HFFc6 (cell line): Measurements from ENCODE around the gene LMX1B. TPM values are rescaled to one million over a fixed set of nuclear protein-coding genes. Genes with fewer than 3 reads are reported as not detected.

Experiments used
- DNase-seq: peaks from one replicate; pipeline ENCODE4 v3.0.0-alpha.2; 2018
- H3K27ac Mint-ChIP-seq: 2 replicates; pipeline ENCODE4 v1.8.0; 2020; ENCODE audit warnings: mild to moderate bottlenecking, mixed read lengths
- H3K27me3 Mint-ChIP-seq: 2 replicates; pipeline ENCODE4 v1.8.0; 2021; ENCODE audit warnings: mild to moderate bottlenecking, moderate library complexity, mixed read lengths; ENCODE audit not compliant: insufficient read depth
- H3K36me3 Mint-ChIP-seq: 2 replicates; pipeline ENCODE4 v1.8.0; 2021; ENCODE audit warnings: low read depth, mixed read lengths
- H3K4me1 Mint-ChIP-seq: 2 replicates; pipeline ENCODE4 v1.8.0; 2020; ENCODE audit warnings: low read depth, mixed read lengths
- H3K4me3 Mint-ChIP-seq: 2 replicates; pipeline ENCODE4 v1.8.0; 2020; ENCODE audit warnings: mild to moderate bottlenecking, moderate library complexity, mixed read lengths
- H3K9me3 Mint-ChIP-seq: 2 replicates; pipeline ENCODE4 v1.8.0; 2020; ENCODE audit warnings: mild to moderate bottlenecking, mixed read lengths
- total RNA-seq, 6 experiments: library from RNA; stranded (reverse); fragmentation: NEBNext Ultra II Directional; extraction: Animal tissue kit (Norgen Biotek cat#: 25700); gene quantifications; 2 replicates in 1 of 6; 3 replicates in 5 of 6; pipeline ENCODE4 v1.2.3, GENCODE V29; 2021
- TF ChIP-seq, protein P1 (sequence below): fragments of 200-600 bp; sonication (generic); IDR thresholded peaks from 2 replicates; pipeline ENCODE4 v1.5.0; 2021; ENCODE audit warnings: antibody characterized with exemption, mild to moderate bottlenecking

Gene LMX1B
- total RNA-seq, 6 experiments from 2014 or later, result not detected

DNA sequence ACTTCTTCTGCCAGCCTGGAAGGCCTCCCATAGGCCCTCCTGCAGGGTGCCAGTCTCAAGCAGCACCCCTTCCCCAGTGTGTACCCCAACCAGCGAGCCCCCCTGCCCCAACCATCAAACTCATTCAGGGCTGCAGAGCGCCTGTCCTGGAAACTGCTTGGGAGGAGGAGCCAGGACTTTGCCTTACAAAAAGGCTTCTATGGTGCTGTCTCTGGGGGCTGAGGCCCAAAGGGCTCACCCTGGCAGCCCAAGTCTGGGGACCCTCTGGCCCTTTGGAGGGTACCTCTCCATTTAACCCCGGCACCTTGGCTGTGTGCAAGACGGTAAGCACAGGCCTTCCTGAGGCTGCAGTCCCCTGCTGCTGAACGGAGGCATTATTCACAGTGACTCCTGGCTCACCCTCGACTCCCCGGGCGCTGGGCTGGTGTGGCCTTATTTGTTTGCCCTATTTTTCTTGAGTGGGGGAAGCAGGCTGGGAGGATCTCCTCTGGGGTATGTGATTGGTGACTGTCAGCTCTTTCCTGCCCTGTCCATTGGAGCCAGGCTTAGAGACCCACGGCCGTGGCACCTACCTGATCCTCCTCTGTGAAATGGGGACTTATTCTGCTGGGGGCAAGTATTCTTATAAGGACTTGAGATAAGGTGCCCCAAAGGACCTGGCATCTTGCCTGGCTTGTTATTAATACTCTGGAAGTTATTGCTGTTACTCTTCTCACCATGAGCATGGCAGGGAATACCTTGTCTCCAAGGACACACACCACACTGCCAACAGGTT, 5.8 kb downstream of the LMX1B start:
- Mint-ChIP-seq H3K4me3 (no peak overlapping the region), H3K27ac (no peak overlapping the region), H3K27me3 (peaks cover 78% of the 10 kb centered on the region), H3K36me3 (no peaks in the 10 kb centered on the region), H3K4me1 (peaks cover 5% of the 10 kb centered on the region), H3K9me3 (no peaks in the 10 kb centered on the region)
- TF ChIP-seq, protein P1, sequence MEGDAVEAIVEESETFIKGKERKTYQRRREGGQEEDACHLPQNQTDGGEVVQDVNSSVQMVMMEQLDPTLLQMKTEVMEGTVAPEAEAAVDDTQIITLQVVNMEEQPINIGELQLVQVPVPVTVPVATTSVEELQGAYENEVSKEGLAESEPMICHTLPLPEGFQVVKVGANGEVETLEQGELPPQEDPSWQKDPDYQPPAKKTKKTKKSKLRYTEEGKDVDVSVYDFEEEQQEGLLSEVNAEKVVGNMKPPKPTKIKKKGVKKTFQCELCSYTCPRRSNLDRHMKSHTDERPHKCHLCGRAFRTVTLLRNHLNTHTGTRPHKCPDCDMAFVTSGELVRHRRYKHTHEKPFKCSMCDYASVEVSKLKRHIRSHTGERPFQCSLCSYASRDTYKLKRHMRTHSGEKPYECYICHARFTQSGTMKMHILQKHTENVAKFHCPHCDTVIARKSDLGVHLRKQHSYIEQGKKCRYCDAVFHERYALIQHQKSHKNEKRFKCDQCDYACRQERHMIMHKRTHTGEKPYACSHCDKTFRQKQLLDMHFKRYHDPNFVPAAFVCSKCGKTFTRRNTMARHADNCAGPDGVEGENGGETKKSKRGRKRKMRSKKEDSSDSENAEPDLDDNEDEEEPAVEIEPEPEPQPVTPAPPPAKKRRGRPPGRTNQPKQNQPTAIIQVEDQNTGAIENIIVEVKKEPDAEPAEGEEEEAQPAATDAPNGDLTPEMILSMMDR, result no peak
- DNase-seq, result no peak

DNA sequence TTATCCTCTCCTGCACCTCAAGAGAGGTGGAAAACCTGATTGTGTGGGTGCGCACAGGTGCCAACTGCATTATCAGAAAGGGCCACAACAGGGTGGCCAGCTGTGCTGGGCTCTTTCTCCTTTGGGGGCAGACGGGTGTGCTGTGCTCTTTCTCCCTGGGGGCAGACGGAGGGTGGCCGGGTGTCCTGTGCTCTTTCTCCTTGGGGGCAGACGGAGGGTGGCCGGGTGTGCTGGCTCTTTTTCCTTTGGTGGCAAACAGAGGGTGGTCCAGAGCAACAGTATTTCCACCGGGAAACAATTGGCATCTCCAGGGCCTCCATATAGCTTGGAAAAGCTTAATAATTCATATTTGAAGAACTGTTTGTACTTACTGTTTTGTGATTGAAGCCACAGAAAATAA, 6.8 kb downstream of the LMX1B start:
- no peak overlapping the region for H3K27ac Mint-ChIP-seq
- no peak for DNase-seq
- peaks cover 5% of the 10 kb centered on the region for H3K4me1 Mint-ChIP-seq
- no peak overlapping the region for H3K4me3 Mint-ChIP-seq
- no peaks in the 10 kb centered on the region for H3K36me3 Mint-ChIP-seq
- TF ChIP-seq, protein P1, result no peak
- H3K9me3 Mint-ChIP-seq, result no peaks in the 10 kb centered on the region
- peaks cover 79% of the 10 kb centered on the region for H3K27me3 Mint-ChIP-seq

DNA sequence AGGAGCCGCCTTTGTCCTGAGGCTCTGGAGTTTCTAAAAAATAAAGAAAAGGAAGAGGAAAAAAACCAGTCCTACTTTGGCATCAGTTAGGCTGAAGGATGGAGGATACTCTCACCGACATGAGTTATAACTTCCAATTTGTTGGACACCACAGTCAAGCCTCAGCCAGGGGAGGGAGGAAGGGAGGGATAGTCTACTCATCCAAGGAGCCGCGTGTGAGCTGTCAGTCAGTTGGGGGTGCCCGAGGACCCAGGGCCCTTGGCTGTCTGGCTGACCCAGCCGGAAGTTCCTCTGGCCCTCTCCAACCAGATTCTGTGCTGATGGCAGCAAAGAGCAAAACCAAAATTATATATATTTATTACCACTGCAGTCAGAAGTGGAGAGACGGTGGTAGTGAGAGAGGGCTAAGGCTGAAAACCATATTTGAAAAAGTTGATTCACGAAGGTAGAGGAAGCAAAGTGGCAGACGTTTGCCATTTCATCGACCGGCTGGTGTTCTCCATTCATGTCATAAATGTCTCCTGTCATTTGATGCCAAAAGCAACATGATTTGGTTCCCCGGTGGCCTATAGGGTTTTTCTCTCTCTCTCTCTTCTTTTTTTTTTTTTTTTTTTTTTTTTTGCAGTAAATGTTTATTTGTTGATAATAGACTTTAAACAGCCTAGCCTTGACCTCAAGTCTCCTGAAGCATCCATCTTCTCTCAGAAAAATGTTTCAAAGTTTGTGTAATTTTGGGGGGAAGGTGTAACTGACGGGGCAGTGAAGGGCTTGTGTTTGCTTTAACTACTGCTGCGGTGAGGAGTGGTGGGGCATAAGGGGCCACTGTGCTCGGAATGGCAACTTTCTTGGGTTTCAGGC, 7.6 kb downstream of the LMX1B start:
- Mint-ChIP-seq H3K4me3 (no peak overlapping the region), H3K36me3 (no peaks in the 10 kb centered on the region), H3K4me1 (peaks cover 5% of the 10 kb centered on the region), H3K27ac (no peak overlapping the region), H3K27me3 (peaks cover 76% of the 10 kb centered on the region), H3K9me3 (no peaks in the 10 kb centered on the region)
- TF ChIP-seq, protein P1, result no peak
- DNase-seq, result no peak

DNA sequence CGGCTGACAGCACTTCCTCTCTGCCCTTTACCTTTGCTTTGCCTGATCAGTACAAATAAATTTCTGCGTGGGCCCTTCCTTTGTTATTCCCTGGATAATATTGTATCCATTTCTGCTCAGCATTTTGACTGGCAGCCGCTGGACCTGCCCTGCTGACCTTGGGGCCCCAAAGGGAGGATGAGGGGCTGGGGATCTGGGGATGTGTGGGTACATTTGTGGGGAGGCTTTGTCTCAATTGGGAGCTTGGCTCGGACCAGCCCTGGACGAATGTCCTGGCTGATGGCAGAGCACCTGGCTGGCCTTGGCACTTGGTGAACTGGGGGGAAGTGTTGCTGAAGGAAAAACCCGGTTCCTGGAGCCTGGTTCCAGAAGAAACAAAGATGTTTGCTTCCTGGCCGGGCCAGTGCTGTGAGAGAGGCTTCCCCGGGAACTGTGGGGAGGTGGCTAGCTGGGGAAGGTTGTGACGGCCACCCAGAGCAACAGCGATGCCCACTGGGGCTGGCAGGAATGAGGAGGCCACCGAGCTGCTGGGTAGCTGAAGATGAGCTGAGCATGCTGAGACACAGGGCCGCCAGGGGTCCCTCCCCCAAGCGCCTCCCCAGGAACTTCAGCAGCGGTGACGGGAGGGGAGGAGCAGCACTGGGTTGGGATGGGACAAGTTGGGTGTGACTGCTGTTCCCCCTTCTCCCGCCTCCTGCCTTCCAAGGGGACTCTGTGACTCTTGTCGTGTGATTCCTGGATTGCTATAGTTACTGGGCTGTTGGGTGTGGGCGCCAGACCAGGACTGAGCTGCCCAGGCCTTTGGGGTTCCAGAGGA, 8.4 kb downstream of the LMX1B start:
- no peak overlapping the region for H3K27ac Mint-ChIP-seq
- TF ChIP-seq, protein P1, result no peak
- H3K4me1 Mint-ChIP-seq, result peaks cover 5% of the 10 kb centered on the region
- no peak for DNase-seq
- no peaks in the 10 kb centered on the region for H3K36me3 Mint-ChIP-seq
- no peaks in the 10 kb centered on the region for H3K9me3 Mint-ChIP-seq
- peaks cover 73% of the 10 kb centered on the region for H3K27me3 Mint-ChIP-seq
- H3K4me3 Mint-ChIP-seq, result no peak overlapping the region

DNA sequence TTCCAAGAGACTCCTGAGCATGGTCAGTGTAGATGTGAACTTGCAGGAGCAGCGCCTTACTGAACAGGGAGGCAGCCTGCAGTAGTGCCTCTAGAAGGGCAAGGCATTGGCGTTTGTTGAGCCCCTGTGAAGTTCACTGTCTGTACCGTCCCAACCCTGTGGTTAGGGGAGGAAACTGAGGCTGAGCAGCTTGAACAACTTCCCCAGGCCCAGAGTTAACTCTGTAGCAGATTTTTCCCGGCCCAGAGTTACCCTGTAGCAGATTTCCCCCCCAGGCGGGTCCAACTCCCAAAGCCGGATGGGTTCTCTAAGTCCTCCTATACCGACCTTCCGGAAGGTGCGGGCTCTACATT, 9.6 kb downstream of the LMX1B start:
- no peak overlapping the region for H3K27ac Mint-ChIP-seq
- DNase-seq, result no peak
- H3K4me1 Mint-ChIP-seq, result peaks cover under 1% of the 10 kb centered on the region
- TF ChIP-seq, protein P1, result no peak
- H3K9me3 Mint-ChIP-seq, result no peaks in the 10 kb centered on the region
- H3K4me3 Mint-ChIP-seq, result no peak overlapping the region
- no peaks in the 10 kb centered on the region for H3K36me3 Mint-ChIP-seq
- H3K27me3 Mint-ChIP-seq, result peaks cover 70% of the 10 kb centered on the region
